Panc1 (cell line): ENCODE data around the gene PRPH. TPM values are rescaled to one million over a fixed set of nuclear protein-coding genes. Genes with fewer than 3 reads are reported as not detected.
"Not testable (repeated sequence)": the region's sequence is repeated elsewhere in the genome, so short reads cannot be mapped to it uniquely, and the experiment has no call there.

Source experiments
- ATAC-seq: fragments of 200-7000 bp; cut with Tn5 transposase; 2 replicates; pipeline ENCODE4 v1.9.1; 2020; ENCODE audit warnings: mild to moderate bottlenecking, moderate library complexity
- BruUV-seq: library from RNA; stranded (reverse); fragments of 400-500 nt; replicated peaks from 2 replicates; lab custom pipeline; 2021; lab: Mats Ljungman, UMichigan
- CTCF ChIA-PET: fragments of 300-600 bp; sonication (Branson Sonifier 250); formaldehyde crosslinking; loops from one replicate; lab custom pipeline; 2022; ENCODE audit warnings: antibody characterized with exemption; lab: Charles Lee
- POLR2A ChIA-PET: fragments of 300-600 bp; sonication (Branson Sonifier 250); formaldehyde crosslinking; loops from one replicate; lab custom pipeline; 2022; ENCODE audit warnings: antibody characterized with exemption; lab: Charles Lee
- DNase-seq: peaks from one replicate; pipeline ENCODE4 v3.0.0-alpha.2; 2010; ENCODE audit warnings: low read depth, low spot score
- H3K27ac ChIP-seq: 2 replicates; pipeline ENCODE4 v1.5.1; 2011; ENCODE audit warnings: mild to moderate bottlenecking, low read length, inconsistent platforms
- H3K27me3 ChIP-seq: fragments of 200-500 bp; sonication (Bioruptor generic); 2 replicates; pipeline ENCODE4 v1.6.0; 2014; ENCODE audit warnings: low read length, inconsistent platforms; ENCODE audit not compliant: control insufficient read depth, insufficient read depth
- H3K36me3 ChIP-seq: fragments of 200-500 bp; sonication (Bioruptor generic); 2 replicates; pipeline ENCODE4 v1.5.1; 2014; ENCODE audit warnings: inconsistent platforms, mild to moderate bottlenecking, low read length, moderate library complexity; ENCODE audit not compliant: control insufficient read depth, insufficient read depth
- H3K4me1 ChIP-seq: 2 replicates; pipeline ENCODE4 v1.5.1; 2011; ENCODE audit warnings: inconsistent platforms, mild to moderate bottlenecking, low read length, moderate library complexity; ENCODE audit not compliant: control insufficient read depth, insufficient read depth
- H3K4me3 ChIP-seq, 2 experiments: 2 replicates each; pipeline ENCODE4 v1.5.1; 2011 to 2012; ENCODE audit warnings: low read depth in 2 of 2, low read length in 2 of 2, mild to moderate bottlenecking in 2 of 2, inconsistent platforms in 1 of 2, moderate library complexity in 1 of 2
- H3K9me3 ChIP-seq: fragments of 200-500 bp; sonication (Bioruptor generic); 2 replicates; pipeline ENCODE4 v1.5.1; 2014; ENCODE audit warnings: low read depth, mild to moderate bottlenecking, inconsistent platforms, low read length, moderate library complexity; ENCODE audit not compliant: control insufficient read depth, insufficient read depth
- CTCF ChIP-seq: fragments of 450-650 bp; IDR thresholded peaks from 2 replicates; pipeline ENCODE4 v1.5.1; 2017; ENCODE audit warnings: mild to moderate bottlenecking
- POLR2AphosphoS5 ChIP-seq: IDR thresholded peaks from 2 replicates; pipeline ENCODE4 v1.6.1; 2012; ENCODE audit warnings: mild to moderate bottlenecking, low read depth, low read length, moderate library complexity
- REST ChIP-seq, 2 experiments: IDR thresholded peaks; 2 replicates each; pipeline ENCODE4 v1.6.1; 2011 to 2012; ENCODE audit warnings: low read depth in 2 of 2, control low read depth in 1 of 2, low read length in 1 of 2, mild to moderate bottlenecking in 1 of 2, moderate library complexity in 1 of 2; ENCODE audit not compliant: insufficient read depth in 1 of 2
- SIN3A ChIP-seq: IDR thresholded peaks from 2 replicates; pipeline ENCODE4 v1.6.1; 2012; ENCODE audit warnings: low read depth, mild to moderate bottlenecking, low read length, moderate library complexity, borderline replicate concordance; ENCODE audit not compliant: insufficient read depth
- TCF7L2 ChIP-seq: IDR thresholded peaks from 2 replicates; pipeline ENCODE4 v1.6.1; 2011; ENCODE audit warnings: mild to moderate bottlenecking, low read depth, low read length, inconsistent platforms
- in situ Hi-C: cut with HindIII; loops from 2 replicates; pipeline ENCODE4 v1.10.0; 2016; ENCODE audit warnings: low sequenced_read_pairs, low pct_unique_long_range_greater_than_20kb
- intact Hi-C: fragments of 100-400 bp; cut with micrococcal nuclease; formaldehyde crosslinking; loops from one replicate; pipeline ENCODE4 v1.10.0; 2022; ENCODE audit not compliant: unreplicated experiment
- total RNA-seq: library from RNA; stranded (reverse); gene quantifications from one replicate; pipeline ENCODE4 v1.2.1, GENCODE V29; 2021; ENCODE audit not compliant: unreplicated experiment

PRPH gene
- total RNA-seq, 1 experiment from 2014 or later, result 0.39 TPM

- Histone ChIP-seq H3K4me1 (peaks cover 11% of the 10 kb centered on the region; the same call in 1 of the 2 replicates), H3K4me3 (no peak overlapping the region), H3K36me3 (no peaks in the 10 kb centered on the region), H3K9me3 (no peaks in the 10 kb centered on the region), H3K27me3 (no peaks in the 10 kb centered on the region), H3K27ac (no peak overlapping the region)
- DNase-seq (no peak), ATAC-seq (no peak)
- intact Hi-C loops (no loop called here), in situ Hi-C loops (no loop called here)
- BruUV-seq, result no TSS peak
- TF ChIP-seq SIN3A, result no peak
- no peak for TF ChIP-seq TCF7L2
- no peak for TF ChIP-seq CTCF
- no peak for TF ChIP-seq REST (IDR thresholded peaks at IDR 0.05; ENCODE audit: insufficient read depth in 1 of 2, low read depth in 2 of 2, low read length in 1 of 2)
- TF ChIP-seq POLR2AphosphoS5, result no peak
- POLR2A ChIA-PET, result no interaction called here
- CTCF ChIA-PET, result interaction anchor here (0.9 to 2.3 kb wide), 5 partner anchors 15 to 222 kb away, joined by 3 to 45 read pairs (median 9); partner anchors contain the start of gene PRPH
Measured at GRCh38 chr12:49332891-49333371, 38.0 kb downstream of the PRPH start.

- intact Hi-C loops, ATAC-seq, H3K27me3 ChIP-seq, H3K4me3 ChIP-seq, in situ Hi-C loops, CTCF ChIA-PET, H3K9me3 ChIP-seq, DNase-seq, H3K27ac ChIP-seq, H3K36me3 ChIP-seq, BruUV-seq: not testable (repeated sequence)
- POLR2A ChIA-PET, result interaction anchor here (0.7 kb wide), 1 partner anchor 18 kb away, joined by 5 read pairs; no protein-coding TSS in a partner anchor
- H3K4me1 ChIP-seq, result peaks cover 11% of the 10 kb centered on the region; the same call in 1 of the 2 replicates
Measured at GRCh38 chr12:49333778-49334177, 38.8 kb downstream of the PRPH start.

- Histone ChIP-seq H3K4me1 (peaks cover 11% of the 10 kb centered on the region; the same call in 1 of the 2 replicates), H3K36me3 (no peaks in the 10 kb centered on the region), H3K27ac (no peak overlapping the region), H3K4me3 (no peak overlapping the region), H3K27me3 (no peaks in the 10 kb centered on the region), H3K9me3 (no peaks in the 10 kb centered on the region)
- intact Hi-C loops (no loop called here), in situ Hi-C loops (no loop called here)
- no TSS peak for BruUV-seq
- CTCF ChIA-PET, result interaction anchor here (1.0 kb wide), 1 partner anchor 13 kb away, joined by 3 read pairs; no protein-coding TSS in a partner anchor
- DNase-seq (no peak), ATAC-seq (no peak)
- POLR2A ChIA-PET, result no interaction called here
- TF ChIP-seq TCF7L2, result no peak
- TF ChIP-seq POLR2AphosphoS5, result no peak
- no peak for TF ChIP-seq SIN3A
- no peak for TF ChIP-seq CTCF
- TF ChIP-seq REST (IDR thresholded peaks at IDR 0.05; ENCODE audit: insufficient read depth in 1 of 2, low read depth in 2 of 2, low read length in 1 of 2), result no peak
Measured at GRCh38 chr12:49334226-49334625, 39.3 kb downstream of the PRPH start.
